ENCODE data around the gene FAXC. TPM values are rescaled to one million over a fixed set of nuclear protein-coding genes. Genes with fewer than 3 reads are reported as not detected.
"Not testable (repeated sequence)": the region's sequence is repeated elsewhere in the genome, so short reads cannot be mapped to it uniquely, and the experiment has no call there.

Gene FAXC
- total RNA-seq, 4 donors from 2014 or later, result 0.20 to 1.5 (median 0.80) TPM; not detected in 1

GRCh38 chr6:99276747-99277146 is 72.7 kb downstream of the FAXC start:
- in situ Hi-C loops (cut with MboI; ENCODE audit: low sequenced_read_pairs in 4 of 4) (no loop called here), intact Hi-C loops (cut with DNase I; ENCODE audit: low total_unique reads) (no loop called here)
- no peaks in the 10 kb centered on the region for H3K36me3 ChIP-seq
- no peaks in the 10 kb centered on the region for H3K27me3 ChIP-seq
- H3K4me1 ChIP-seq, result no peaks in the 10 kb centered on the region
- no peaks in the 10 kb centered on the region for H3K9me3 ChIP-seq
- TF ChIP-seq POLR2A (IDR thresholded peaks at IDR 0.05) (no peak), CTCF (IDR thresholded peaks at IDR 0.05 in 4 of 5, conservative IDR thresholded peaks at IDR 0.05 in 1 of 5) (no peak)
- ATAC-seq, result no peak
- no peak overlapping the region for H3K4me3 ChIP-seq
- no peak for DNase-seq
- H3K27ac ChIP-seq, result no peak overlapping the region

GRCh38 chr6:99270826-99271225 is 78.6 kb downstream of the FAXC start:
- intact Hi-C loops (cut with DNase I; ENCODE audit: low total_unique reads) (no loop called here), in situ Hi-C loops (cut with MboI; ENCODE audit: low sequenced_read_pairs in 4 of 4) (no loop called here)
- H3K36me3 ChIP-seq, result no peaks in the 10 kb centered on the region
- no peak for TF ChIP-seq POLR2A (IDR thresholded peaks at IDR 0.05)
- TF ChIP-seq CTCF (IDR thresholded peaks at IDR 0.05 in 4 of 5, conservative IDR thresholded peaks at IDR 0.05 in 1 of 5), result no peak
- H3K4me1 ChIP-seq, result no peaks in the 10 kb centered on the region
- DNase-seq, result no peak
- H3K27me3 ChIP-seq, result no peaks in the 10 kb centered on the region
- H3K4me3 ChIP-seq, result no peak overlapping the region
- no peak overlapping the region for H3K27ac ChIP-seq
- ATAC-seq, result no peak
- no peaks in the 10 kb centered on the region for H3K9me3 ChIP-seq

- H3K27ac ChIP-seq, result no peak overlapping the region
- no peaks in the 10 kb centered on the region for H3K9me3 ChIP-seq
- ATAC-seq (no peak), DNase-seq (no peak)
- H3K4me3 ChIP-seq, result no peak overlapping the region
- in situ Hi-C loops (cut with MboI; ENCODE audit: low sequenced_read_pairs in 4 of 4) (no loop called here), intact Hi-C loops (cut with DNase I; ENCODE audit: low total_unique reads) (no loop called here)
- no peaks in the 10 kb centered on the region for H3K4me1 ChIP-seq
- H3K36me3 ChIP-seq, result no peaks in the 10 kb centered on the region
- no peaks in the 10 kb centered on the region for H3K27me3 ChIP-seq
- no peak for TF ChIP-seq POLR2A (IDR thresholded peaks at IDR 0.05)
- TF ChIP-seq CTCF (IDR thresholded peaks at IDR 0.05 in 4 of 5, conservative IDR thresholded peaks at IDR 0.05 in 1 of 5), result no peak
These were observed 79.4 kb downstream of the FAXC start for GRCh38 chr6:99270030-99270429.

- H3K36me3 ChIP-seq, result no peaks in the 10 kb centered on the region
- H3K27ac ChIP-seq, result no peak overlapping the region
- intact Hi-C loops (cut with DNase I; ENCODE audit: low total_unique reads), result no loop called here
- no peak for TF ChIP-seq POLR2A (IDR thresholded peaks at IDR 0.05)
- no peak for TF ChIP-seq CTCF (IDR thresholded peaks at IDR 0.05 in 4 of 5, conservative IDR thresholded peaks at IDR 0.05 in 1 of 5)
- no peaks in the 10 kb centered on the region for H3K4me1 ChIP-seq
- H3K27me3 ChIP-seq, result no peaks in the 10 kb centered on the region
- no peak overlapping the region for H3K4me3 ChIP-seq
- ATAC-seq (no peak), DNase-seq (no peak)
- H3K9me3 ChIP-seq, result no peaks in the 10 kb centered on the region
- in situ Hi-C loops (cut with MboI; ENCODE audit: low sequenced_read_pairs in 4 of 4), result no loop called here
These were observed 80.3 kb downstream of the FAXC start for GRCh38 chr6:99269207-99269606.

- ATAC-seq; in situ Hi-C loops (cut with MboI; ENCODE audit: low sequenced_read_pairs in 4 of 4); H3K27ac ChIP-seq; DNase-seq; H3K36me3 ChIP-seq; H3K4me3 ChIP-seq; intact Hi-C loops (cut with DNase I; ENCODE audit: low total_unique reads); H3K9me3 ChIP-seq; H3K27me3 ChIP-seq; H3K4me1 ChIP-seq: not testable (repeated sequence)
These were observed 82.5 kb downstream of the FAXC start for GRCh38 chr6:99266996-99267395.

GRCh38 chr6:99265447-99265846 is 84.0 kb downstream of the FAXC start:
- H3K36me3 ChIP-seq; DNase-seq; intact Hi-C loops (cut with DNase I; ENCODE audit: low total_unique reads); H3K27me3 ChIP-seq; H3K4me3 ChIP-seq; in situ Hi-C loops (cut with MboI; ENCODE audit: low sequenced_read_pairs in 4 of 4); ATAC-seq; H3K4me1 ChIP-seq; H3K27ac ChIP-seq; H3K9me3 ChIP-seq: not testable (repeated sequence)
